Endothelial cell of umbilical vein (primary cell): ENCODE data around the gene MUC22.

ENCODE experiments used
- CTCF ChIP-seq, 2 donors: IDR thresholded peaks; 1 replicate in 1 of 2; 2 replicates in 1 of 2; pipeline ENCODE4 v1.5.1; 2011; ENCODE audit warnings: low read length in 2 of 2, mild to moderate bottlenecking in 2 of 2, moderate library complexity in 2 of 2, control low read depth in 1 of 2, inconsistent platforms in 1 of 2, low read depth in 1 of 2; ENCODE audit not compliant: insufficient read depth in 1 of 2; ENCODE audit errors: extremely low read depth in 1 of 2
- EZH2 ChIP-seq: IDR thresholded peaks from 2 replicates; pipeline ENCODE4 v1.6.1; 2012; ENCODE audit warnings: borderline replicate concordance, low read depth, mild to moderate bottlenecking, moderate library complexity, low read length, inconsistent platforms; ENCODE audit not compliant: severe bottlenecking
- FOS ChIP-seq: IDR thresholded peaks from 2 replicates; pipeline ENCODE4 v1.6.1; 2011; ENCODE audit warnings: mild to moderate bottlenecking, low read length, moderate library complexity, borderline replicate concordance; ENCODE audit not compliant: insufficient read depth
- GATA2 ChIP-seq: IDR thresholded peaks from 2 replicates; pipeline ENCODE4 v1.7.0; 2011; ENCODE audit warnings: low read depth, mild to moderate bottlenecking, moderate library complexity, mixed read lengths, low read length; ENCODE audit not compliant: insufficient read length, insufficient read depth
- JUN ChIP-seq: IDR thresholded peaks from 2 replicates; pipeline ENCODE4 v1.6.1; 2011; ENCODE audit warnings: borderline replicate concordance, low read depth; ENCODE audit not compliant: insufficient read length, insufficient read depth
- MYC ChIP-seq: IDR thresholded peaks from one replicate; pipeline ENCODE4 v1.6.1; 2011; ENCODE audit warnings: mild to moderate bottlenecking, low read depth, low read length
- POLR2A ChIP-seq: IDR thresholded peaks from 2 replicates; pipeline ENCODE4 v1.6.1; 2012; ENCODE audit warnings: low read depth, mild to moderate bottlenecking, control low read depth, low read length
- POLR2AphosphoS5 ChIP-seq: IDR thresholded peaks from 2 replicates; pipeline ENCODE4 v1.6.1; 2012; ENCODE audit warnings: low read depth, mild to moderate bottlenecking, control low read depth, low read length, moderate library complexity; ENCODE audit not compliant: insufficient read depth
- TF ChIP-seq, protein P1 (sequence below): IDR thresholded peaks from 2 replicates; pipeline ENCODE4 v1.6.1; 2011; ENCODE audit not compliant: insufficient read depth, insufficient read length

GRCh38 chr6:31065556-31065955 is 55.3 kb downstream of the MUC22 start:
- TF ChIP-seq CTCF (IDR thresholded peaks at IDR 0.05; ENCODE audit: extremely low read depth in 1 of 2, insufficient read depth in 1 of 2, low read depth in 1 of 2, low read length in 2 of 2) (no peak), EZH2 (no peak), POLR2A (no peak), POLR2AphosphoS5 (no peak), JUN (no peak), FOS (no peak), MYC (no peak), GATA2 (no peak)
- TF ChIP-seq, protein P1, sequence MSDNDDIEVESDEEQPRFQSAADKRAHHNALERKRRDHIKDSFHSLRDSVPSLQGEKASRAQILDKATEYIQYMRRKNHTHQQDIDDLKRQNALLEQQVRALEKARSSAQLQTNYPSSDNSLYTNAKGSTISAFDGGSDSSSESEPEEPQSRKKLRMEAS = no peak
